Stimulated activated CD8-positive, alpha-beta memory T cell treated with anti-CD3 and anti-CD28 coated beads, Interleukin-12 subunit alpha, Interleukin-12 subunit beta, amount 100 ng/mL, for 24 hours (primary cell): Measurements from ENCODE around the gene SPAG8.

Experiments
- DNase-seq: peaks from one replicate; pipeline ENCODE4 v3.0.0-alpha.2; 2020; ENCODE audit errors: extremely low read depth

SPAG8 gene

DNA sequence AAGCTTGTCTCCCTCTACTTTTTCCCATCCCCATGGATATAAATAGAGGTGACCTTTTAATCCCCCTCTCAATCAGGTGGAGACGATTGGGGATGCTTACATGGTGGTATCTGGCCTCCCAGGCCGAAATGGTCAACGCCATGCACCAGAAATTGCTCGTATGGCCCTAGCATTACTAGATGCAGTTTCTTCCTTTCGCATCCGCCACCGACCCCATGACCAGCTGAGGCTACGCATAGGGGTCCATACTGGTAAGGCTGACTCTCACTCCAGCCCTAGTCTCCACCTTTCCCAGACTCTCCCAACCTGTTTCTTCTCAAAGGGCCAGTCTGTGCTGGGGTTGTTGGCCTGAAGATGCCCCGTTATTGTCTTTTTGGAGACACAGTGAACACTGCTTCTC, 3.6 kb downstream of the SPAG8 start:
- DNase-seq: no peak

- DNase-seq: no peak
Observed at GRCh38 chr9:35806101-35806500, 6.0 kb downstream of the SPAG8 start.

GRCh38 chr9:35801328-35802128, 10.5 kb downstream of the SPAG8 start:
- no peak for DNase-seq

GRCh38 chr9:35800530-35800929, 11.5 kb downstream of the SPAG8 start:
- no peak for DNase-seq

DNA sequence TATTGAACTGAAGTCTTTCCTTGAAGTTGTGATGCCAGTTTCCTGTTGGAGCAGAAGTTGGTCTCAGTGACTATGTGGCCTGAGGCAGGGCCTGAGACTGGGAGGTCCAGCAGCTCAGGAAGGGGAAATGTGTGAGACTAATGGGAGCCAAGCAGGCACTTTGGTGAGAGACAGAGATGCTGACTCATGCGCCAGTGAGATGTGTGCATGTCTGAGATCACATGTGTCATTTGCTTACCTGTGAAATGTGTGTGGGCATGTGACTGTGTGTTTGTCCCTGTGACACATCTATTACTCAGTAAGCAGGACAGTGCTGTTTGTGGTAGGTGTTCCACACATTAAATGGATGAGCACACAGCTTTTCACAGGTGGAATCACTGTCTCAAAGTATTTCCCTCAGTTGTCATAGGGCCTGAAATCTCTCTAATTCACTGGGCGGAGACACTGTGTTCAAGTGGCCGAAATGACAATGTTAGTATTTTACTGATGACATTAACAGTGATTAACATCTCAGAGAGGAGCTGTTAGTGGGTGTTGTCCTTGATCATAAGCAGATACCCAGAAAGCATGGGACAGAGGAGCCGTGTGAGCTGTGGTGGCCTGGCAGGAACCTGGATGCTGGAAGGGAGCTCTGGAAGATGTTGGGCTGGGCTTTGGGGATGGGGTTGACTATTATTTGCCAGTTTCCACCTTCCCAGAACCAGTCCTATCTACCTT, 13.2 kb downstream of the SPAG8 start:
- DNase-seq: no peak

DNA sequence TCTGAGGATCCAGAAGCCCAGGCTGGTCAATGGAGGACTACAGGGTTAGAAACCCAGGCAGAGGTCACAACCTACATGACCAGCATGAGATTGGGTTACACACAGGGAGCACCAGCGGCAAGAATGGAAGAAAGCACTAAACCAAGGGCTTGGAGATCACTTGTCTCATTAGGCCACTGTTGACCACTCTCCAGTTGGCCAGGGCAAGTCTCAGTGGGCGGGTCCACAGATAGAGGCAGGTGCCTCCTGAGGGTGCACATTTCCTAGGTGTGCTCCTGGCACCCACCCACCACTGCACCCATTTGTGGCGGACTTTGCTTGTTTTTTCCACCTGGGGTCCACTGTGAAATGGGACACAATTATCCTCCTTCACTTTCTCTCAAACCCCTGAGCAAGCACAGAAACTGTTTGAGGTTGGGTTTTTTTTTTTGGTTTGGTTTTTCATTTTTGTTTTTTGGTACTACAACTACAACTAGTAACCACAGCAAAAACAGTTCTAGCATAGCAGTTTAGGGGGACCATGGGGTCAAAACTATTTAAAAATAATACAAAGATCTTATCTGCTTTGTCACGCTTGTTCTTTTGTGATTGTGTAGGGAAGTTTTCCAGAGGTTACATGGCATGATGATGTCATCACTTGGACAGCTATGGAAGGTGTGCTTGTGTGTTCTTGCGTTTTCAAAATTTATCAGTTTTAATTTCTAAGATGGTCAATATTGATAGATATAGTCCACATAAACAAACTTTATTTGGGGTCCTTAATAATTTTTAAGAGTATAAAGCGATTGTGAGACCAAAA, 14.6 kb downstream of the SPAG8 start:
- DNase-seq: no peak

DNA sequence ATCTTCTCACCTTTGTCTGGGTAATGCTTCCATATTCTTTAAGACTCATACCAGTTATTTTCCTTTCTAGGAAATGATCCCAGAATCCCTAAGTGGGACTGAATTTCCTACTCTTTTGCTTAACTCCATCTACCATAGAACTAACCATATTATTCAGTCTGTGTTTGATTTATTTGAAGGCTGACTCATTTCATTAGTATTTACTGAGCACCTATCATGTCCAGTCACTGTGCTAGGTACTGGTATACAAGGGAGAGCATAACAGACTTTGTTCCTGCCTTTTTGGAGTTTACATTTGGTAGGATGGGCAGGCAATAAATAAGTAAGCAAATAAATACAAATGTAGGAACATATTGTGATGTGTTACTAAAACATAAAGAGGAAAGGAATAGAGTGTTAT, 16.4 kb downstream of the SPAG8 start:
- DNase-seq: no peak

DNA sequence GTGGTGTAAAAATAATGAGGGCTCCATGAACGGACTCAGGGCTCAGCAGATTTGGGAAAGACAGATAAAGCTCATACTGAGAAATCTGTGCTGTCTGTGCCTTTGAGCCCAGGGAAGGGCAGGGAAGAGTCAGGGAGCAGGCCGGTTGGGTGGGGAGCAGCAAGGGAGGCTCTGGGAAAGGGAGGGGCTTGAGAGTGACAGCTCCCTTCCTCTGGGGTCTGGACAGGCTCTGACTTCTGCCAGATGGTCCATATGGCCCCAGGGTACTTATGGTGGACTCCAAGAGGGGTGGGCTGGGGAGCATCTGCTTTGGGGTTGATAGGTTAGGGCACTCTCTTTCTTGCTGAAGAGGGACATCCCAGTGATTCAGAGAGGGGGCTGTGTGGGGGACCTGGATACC, 18.6 kb downstream of the SPAG8 start:
- no peak for DNase-seq

DNA sequence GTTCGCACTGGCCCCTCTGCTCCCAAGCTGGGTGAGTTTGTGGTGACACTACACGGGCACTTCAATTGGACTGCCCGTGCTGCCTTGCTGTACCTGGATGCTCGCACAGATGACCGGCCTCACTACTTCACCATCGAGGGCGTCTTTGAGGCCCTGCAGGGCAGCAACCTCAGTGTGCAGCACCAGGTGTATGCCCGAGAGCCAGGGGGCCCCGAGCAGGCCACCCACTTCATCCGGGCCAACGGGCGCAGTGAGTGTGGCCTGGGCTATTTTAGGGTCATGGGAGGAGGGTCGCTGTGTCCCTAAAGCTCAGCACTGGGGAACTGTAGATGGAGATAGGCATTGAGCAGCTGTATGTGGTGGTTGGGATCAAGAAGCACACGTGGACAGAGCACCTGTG, 19.2 kb downstream of the SPAG8 start:
- DNase-seq: no peak

DNA sequence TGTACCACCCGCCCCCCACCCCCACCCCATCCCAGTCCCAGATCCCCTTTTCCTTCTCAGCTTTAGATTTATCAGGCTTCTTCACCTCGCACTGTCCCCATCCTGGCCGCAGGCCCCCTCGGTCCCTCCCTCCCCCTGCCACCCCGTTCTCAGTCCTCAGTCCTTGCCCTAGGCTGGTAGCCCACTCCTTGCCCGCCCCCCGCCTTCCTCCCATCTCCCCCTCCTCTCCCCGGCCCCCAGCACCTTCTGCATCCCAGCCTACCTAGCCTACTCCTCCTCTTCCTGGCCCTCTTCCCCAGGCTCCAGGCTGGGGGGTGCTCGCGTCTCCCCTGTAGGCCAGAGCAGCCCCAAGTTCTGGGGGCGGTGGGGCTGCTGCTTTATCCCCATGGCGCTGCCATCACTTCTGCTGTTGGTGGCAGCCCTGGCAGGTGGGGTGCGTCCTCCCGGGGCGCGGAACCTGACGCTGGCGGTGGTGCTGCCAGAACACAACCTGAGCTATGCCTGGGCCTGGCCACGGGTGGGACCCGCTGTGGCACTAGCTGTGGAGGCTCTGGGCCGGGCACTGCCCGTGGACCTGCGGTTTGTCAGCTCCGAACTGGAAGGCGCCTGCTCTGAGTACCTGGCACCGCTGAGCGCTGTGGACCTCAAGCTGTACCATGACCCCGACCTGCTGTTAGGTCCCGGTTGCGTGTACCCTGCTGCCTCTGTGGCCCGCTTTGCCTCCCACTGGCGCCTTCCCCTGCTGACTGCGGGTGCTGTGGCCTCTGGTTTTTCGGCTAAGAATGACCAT, 19.8 kb downstream of the SPAG8 start:
- no peak for DNase-seq

- DNase-seq: no peak
Observed at GRCh38 chr9:35791297-35791921, 20.7 kb downstream of the SPAG8 start, which contains the start of gene NPR2. NPR2 (plus strand) TSS chr9:35791591; CDS start chr9:35792409, 818 bp downstream.

- DNase-seq: peak; percentile 21
Observed at GRCh38 chr9:35790385-35791296, 21.4 kb downstream of the SPAG8 start.

- DNase-seq: no peak
Observed at GRCh38 chr9:35790025-35790384, 22.1 kb downstream of the SPAG8 start.

DNA sequence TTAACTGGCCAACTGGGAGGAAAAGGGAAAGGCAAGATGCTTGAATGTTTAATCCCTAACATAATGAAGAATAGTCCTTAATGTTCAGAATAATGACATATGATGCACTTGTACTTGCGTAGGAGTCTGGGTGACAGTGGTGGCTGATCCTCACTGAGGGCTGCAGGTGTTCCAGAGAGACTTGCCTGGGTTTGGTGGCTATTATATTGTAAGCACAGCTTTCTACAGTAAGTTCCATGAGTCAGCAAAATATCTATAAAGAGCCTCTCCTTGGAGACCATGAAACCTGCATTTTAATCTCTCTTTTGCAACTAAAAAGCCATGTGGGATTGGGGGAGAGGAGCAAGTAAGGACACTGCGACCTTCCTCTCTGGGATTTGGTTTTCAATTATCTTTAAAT, 22.5 kb downstream of the SPAG8 start:
- DNase-seq: no peak

- no peak for DNase-seq
Observed at GRCh38 chr9:35783418-35783817, 28.6 kb downstream of the SPAG8 start.

- no peak for DNase-seq
Observed at GRCh38 chr9:35781066-35781465, 31.0 kb downstream of the SPAG8 start.

DNA sequence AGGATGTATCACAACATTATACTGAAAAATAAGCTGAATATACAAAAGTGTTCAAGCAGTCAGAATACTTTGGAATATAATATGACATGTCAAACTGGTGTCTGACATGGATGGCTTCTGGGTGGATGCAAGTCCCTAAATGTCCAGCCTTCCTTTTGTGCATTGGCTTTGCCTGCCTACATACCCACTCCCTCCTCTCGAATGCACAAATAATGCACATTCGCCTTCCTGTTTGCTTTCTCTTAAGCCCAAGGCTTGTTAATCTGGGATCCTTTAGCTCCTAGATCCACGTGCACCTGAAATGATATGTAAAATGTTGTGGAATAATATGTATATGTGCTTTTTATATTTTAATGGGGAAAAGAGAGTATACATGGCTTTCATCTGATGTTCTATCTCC, 33.6 kb downstream of the SPAG8 start:
- no peak for DNase-seq

GRCh38 chr9:35776018-35776417, 36.0 kb downstream of the SPAG8 start:
- DNase-seq: no peak

DNA sequence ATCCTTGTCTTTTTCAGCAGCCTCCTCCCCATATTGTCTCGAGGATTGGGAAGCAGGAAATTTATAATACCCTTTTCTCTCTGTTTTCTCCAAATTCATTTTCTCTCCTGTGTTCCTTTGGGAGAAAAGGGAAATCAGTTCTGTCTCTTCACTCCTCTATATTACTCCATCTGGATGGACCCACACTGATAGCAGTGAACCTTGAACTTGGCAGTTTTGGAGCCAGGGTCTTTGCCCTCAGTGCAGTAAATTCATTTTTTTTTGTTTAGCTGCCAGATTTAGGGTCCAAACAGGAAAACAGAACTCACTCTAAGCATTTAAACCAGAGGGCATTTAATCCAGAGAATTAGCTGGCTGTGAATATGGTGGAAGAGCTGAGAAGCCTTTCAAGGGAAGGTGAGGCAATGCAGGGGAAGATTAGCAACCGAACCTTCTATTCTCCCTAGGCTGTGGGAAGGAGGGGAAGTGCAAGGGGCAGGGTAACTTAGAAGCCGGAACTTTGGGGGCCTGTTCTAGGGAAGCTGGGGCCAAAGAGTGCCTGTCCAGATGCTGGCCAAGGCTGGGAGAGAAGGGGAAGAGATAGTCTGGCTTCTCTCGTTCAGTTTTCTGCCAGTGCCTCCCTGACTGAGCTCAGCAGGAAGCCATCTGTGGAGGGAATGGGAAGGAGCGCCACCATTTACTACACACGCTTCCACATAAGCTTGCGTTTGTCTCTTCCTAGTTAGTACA, 37.0 kb downstream of the SPAG8 start:
- no peak for DNase-seq

GRCh38 chr9:35771943-35772342, 40.1 kb downstream of the SPAG8 start:
- DNase-seq: no peak
